ENCODE results near the gene SFXN5. TPM values are rescaled to one million over a fixed set of nuclear protein-coding genes. Genes with fewer than 3 reads are reported as not detected.

SFXN5 gene
- total RNA-seq, 1 experiment from 2014 or later, result 27.8 TPM

DNA sequence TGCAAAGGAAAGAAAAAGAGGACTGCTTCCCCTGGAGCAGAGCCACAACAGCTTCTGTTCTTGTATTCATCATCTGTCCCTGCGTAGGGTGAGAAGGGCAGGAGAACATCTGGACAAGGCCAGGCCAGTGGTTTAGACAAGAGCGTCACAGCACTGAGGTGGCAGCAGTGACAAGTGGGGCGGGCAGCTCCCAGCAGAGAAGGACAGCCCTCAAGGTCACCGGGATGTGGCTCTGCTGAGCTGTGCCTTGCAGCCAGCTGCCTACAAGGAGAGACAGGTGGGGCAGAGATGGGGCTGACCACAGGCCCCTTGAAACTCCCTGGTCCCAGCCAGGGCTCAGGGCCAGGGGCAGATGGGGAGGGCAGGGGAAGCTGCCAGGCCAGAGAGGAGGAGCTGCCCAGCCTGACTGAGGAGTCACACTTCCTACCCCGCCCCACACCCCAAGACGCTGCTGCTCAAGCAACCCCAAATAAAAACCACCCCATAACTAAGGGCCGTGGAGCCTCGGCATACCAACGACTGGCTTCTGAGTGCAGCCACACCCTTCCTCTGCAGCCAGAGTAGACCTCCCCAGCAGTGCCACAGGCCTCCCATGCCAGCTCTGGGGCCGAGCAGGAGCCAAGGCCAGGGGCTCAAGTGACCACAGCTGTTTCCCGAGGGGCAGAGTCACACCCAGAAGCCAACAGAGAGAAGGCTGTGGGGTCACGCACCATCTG, 35.9 kb upstream of the SFXN5 start:
- ATAC-seq, result no peak
- H3K4me1 ChIP-seq (ENCODE audit: control insufficient read depth, insufficient read depth, low read length), result peaks cover 21% of the 10 kb centered on the region
- intact Hi-C loops (cut with micrococcal nuclease; ENCODE audit: unreplicated experiment), result no loop called here
- H3K36me3 ChIP-seq (ENCODE audit: control insufficient read depth, insufficient read depth, low read length), result peaks cover 2% of the 10 kb centered on the region; the same call in 1 of the 2 replicates
- H3K27me3 ChIP-seq (ENCODE audit: control insufficient read depth, insufficient read depth, low read length), result no peaks in the 10 kb centered on the region
- ChIA-PET CTCF (no interaction called here), POLR2A (no interaction called here)
- no peak for DNase-seq (ENCODE audit: low read depth, low spot score)
- in situ Hi-C loops (cut with HindIII; ENCODE audit: low pct_unique_long_range_greater_than_20kb, low sequenced_read_pairs), result no loop called here
- H3K4me3 ChIP-seq (ENCODE audit: low read depth in 2 of 2, low read length in 2 of 2), result no peak overlapping the region
- no peak overlapping the region for H3K27ac ChIP-seq (ENCODE audit: low read length)
- TF ChIP-seq, protein P1, sequence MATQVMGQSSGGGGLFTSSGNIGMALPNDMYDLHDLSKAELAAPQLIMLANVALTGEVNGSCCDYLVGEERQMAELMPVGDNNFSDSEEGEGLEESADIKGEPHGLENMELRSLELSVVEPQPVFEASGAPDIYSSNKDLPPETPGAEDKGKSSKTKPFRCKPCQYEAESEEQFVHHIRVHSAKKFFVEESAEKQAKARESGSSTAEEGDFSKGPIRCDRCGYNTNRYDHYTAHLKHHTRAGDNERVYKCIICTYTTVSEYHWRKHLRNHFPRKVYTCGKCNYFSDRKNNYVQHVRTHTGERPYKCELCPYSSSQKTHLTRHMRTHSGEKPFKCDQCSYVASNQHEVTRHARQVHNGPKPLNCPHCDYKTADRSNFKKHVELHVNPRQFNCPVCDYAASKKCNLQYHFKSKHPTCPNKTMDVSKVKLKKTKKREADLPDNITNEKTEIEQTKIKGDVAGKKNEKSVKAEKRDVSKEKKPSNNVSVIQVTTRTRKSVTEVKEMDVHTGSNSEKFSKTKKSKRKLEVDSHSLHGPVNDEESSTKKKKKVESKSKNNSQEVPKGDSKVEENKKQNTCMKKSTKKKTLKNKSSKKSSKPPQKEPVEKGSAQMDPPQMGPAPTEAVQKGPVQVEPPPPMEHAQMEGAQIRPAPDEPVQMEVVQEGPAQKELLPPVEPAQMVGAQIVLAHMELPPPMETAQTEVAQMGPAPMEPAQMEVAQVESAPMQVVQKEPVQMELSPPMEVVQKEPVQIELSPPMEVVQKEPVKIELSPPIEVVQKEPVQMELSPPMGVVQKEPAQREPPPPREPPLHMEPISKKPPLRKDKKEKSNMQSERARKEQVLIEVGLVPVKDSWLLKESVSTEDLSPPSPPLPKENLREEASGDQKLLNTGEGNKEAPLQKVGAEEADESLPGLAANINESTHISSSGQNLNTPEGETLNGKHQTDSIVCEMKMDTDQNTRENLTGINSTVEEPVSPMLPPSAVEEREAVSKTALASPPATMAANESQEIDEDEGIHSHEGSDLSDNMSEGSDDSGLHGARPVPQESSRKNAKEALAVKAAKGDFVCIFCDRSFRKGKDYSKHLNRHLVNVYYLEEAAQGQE (IDR thresholded peaks at IDR 0.05; ENCODE audit: insufficient read depth in 1 of 2, low read depth in 2 of 2, low read length in 1 of 2), result no peak
- TF ChIP-seq TCF7L2 (IDR thresholded peaks at IDR 0.05; ENCODE audit: low read depth, low read length), result no peak
- TF ChIP-seq SIN3A (IDR thresholded peaks at IDR 0.05; ENCODE audit: borderline replicate concordance, insufficient read depth, low read depth, low read length), result no peak
- BruUV-seq (replicated peaks), result no TSS peak
- H3K9me3 ChIP-seq (ENCODE audit: control insufficient read depth, insufficient read depth, low read depth, low read length), result no peaks in the 10 kb centered on the region

DNA sequence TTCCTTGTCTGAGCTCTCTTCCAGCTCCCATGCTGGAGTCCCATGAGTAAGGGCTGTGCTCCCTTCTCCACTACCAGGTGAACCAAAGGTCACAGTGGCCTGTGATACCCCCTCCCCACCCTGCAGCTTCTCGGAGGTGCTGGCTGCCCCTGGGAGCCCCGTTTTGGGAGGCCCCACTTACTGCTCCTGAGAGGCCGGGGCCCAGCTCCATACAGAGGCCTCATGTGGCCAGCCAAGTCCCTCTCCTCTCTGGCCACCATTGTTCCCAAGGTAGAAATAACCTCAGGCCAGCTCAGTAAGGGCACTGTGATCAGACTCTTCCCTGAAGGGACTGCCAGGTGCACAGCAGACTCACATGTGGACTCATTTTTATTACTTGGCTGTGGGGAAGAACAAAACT, 35.3 kb upstream of the SFXN5 start:
- Histone ChIP-seq H3K36me3 (ENCODE audit: control insufficient read depth, insufficient read depth, low read length) (peaks cover under 1% of the 10 kb centered on the region; the same call in 1 of the 2 replicates), H3K27ac (ENCODE audit: low read length) (no peak overlapping the region), H3K4me3 (ENCODE audit: low read depth in 2 of 2, low read length in 2 of 2) (no peak overlapping the region), H3K27me3 (ENCODE audit: control insufficient read depth, insufficient read depth, low read length) (no peaks in the 10 kb centered on the region), H3K9me3 (ENCODE audit: control insufficient read depth, insufficient read depth, low read depth, low read length) (no peaks in the 10 kb centered on the region), H3K4me1 (ENCODE audit: control insufficient read depth, insufficient read depth, low read length) (peaks cover 21% of the 10 kb centered on the region)
- ATAC-seq (no peak), DNase-seq (ENCODE audit: low read depth, low spot score) (no peak)
- CTCF ChIA-PET, result no interaction called here
- TF ChIP-seq, protein P1 (IDR thresholded peaks at IDR 0.05; ENCODE audit: insufficient read depth in 1 of 2, low read depth in 2 of 2, low read length in 1 of 2), result no peak
- TF ChIP-seq POLR2AphosphoS5 (IDR thresholded peaks at IDR 0.05; ENCODE audit: low read depth, low read length), result no peak
- no peak for TF ChIP-seq SIN3A (IDR thresholded peaks at IDR 0.05; ENCODE audit: borderline replicate concordance, insufficient read depth, low read depth, low read length)
- TF ChIP-seq, protein P2, sequence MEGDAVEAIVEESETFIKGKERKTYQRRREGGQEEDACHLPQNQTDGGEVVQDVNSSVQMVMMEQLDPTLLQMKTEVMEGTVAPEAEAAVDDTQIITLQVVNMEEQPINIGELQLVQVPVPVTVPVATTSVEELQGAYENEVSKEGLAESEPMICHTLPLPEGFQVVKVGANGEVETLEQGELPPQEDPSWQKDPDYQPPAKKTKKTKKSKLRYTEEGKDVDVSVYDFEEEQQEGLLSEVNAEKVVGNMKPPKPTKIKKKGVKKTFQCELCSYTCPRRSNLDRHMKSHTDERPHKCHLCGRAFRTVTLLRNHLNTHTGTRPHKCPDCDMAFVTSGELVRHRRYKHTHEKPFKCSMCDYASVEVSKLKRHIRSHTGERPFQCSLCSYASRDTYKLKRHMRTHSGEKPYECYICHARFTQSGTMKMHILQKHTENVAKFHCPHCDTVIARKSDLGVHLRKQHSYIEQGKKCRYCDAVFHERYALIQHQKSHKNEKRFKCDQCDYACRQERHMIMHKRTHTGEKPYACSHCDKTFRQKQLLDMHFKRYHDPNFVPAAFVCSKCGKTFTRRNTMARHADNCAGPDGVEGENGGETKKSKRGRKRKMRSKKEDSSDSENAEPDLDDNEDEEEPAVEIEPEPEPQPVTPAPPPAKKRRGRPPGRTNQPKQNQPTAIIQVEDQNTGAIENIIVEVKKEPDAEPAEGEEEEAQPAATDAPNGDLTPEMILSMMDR (IDR thresholded peaks at IDR 0.05), result no peak
- no peak for TF ChIP-seq TCF7L2 (IDR thresholded peaks at IDR 0.05; ENCODE audit: low read depth, low read length)
- in situ Hi-C loops (cut with HindIII; ENCODE audit: low pct_unique_long_range_greater_than_20kb, low sequenced_read_pairs) (no loop called here), intact Hi-C loops (cut with micrococcal nuclease; ENCODE audit: unreplicated experiment) (no loop called here)
- no TSS peak for BruUV-seq (replicated peaks)
- POLR2A ChIA-PET, result no interaction called here

Data from Panc1 (cell line).